GM23338 (cell line): Measurements from ENCODE around the gene NUDT16.

Source experiments
- CTCF ChIP-seq, 2 experiments: fragments of 200-600 bp in 1 of 2; sonication (generic) in 1 of 2; conservative IDR thresholded peaks; 2 replicates each; pipeline versions ENCODE4 v1.5.1 to v1.6.1; 2016 to 2017; ENCODE audit warnings: antibody characterized with exemption in 2 of 2, low read depth in 2 of 2, mild to moderate bottlenecking in 2 of 2, moderate library complexity in 1 of 2
- ETS1 ChIP-seq: IDR thresholded peaks from 2 replicates; pipeline ENCODE4 v1.6.1; 2016; ENCODE audit warnings: antibody characterized with exemption
- EZH2 ChIP-seq: fragments of 200-600 bp; sonication (generic); IDR thresholded peaks from one replicate; pipeline ENCODE4 v1.8.0; 2017; ENCODE audit warnings: antibody characterized with exemption, mild to moderate bottlenecking, low read depth; ENCODE audit not compliant: unreplicated experiment
- POLR2AphosphoS5 ChIP-seq: IDR thresholded peaks from 2 replicates; pipeline ENCODE4 v1.6.1; 2016; ENCODE audit warnings: antibody characterized with exemption, low read depth
- ZNF331 ChIP-seq: fragments of 250-450 bp; sonication (Bioruptor Pico); IDR thresholded peaks from 2 replicates; pipeline ENCODE4 v1.5.0; 2020; ENCODE audit warnings: low read depth, mild to moderate bottlenecking, moderate library complexity

GRCh38 chr3:131363275-131363674, 18.3 kb upstream of the NUDT16 start:
- TF ChIP-seq CTCF (conservative IDR thresholded peaks at IDR 0.05; ENCODE audit: low read depth in 2 of 2) (no peak), ZNF331 (CRISPR knock-in tag) (no peak), POLR2AphosphoS5 (no peak), EZH2 (no peak), ETS1 (no peak)
